ENCODE measurements around the gene GPR15LG.

DNA sequence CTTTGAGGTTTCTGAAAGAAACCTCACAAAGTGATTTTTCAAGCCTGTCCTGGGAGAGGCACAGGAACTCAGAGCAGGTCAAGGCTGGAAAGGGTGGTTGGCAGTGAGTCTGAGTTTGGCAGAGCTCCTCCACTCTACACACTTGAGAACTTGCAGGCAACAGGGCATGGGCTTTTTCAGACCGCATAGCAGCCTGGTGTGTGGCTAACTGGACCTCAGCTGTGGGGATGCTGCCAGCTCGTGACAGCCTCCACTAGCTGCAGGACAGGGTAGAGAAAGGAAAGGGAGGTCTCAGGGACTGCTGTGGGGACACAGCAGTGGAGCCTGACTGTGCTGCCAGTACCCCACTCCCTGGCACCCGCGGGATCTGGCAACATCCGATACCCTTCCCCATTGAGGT lies 23.3 kb downstream of the GPR15LG start:
- TF ChIP-seq CTCF (conservative IDR thresholded peaks at IDR 0.05; ENCODE audit: low read depth, low read length) (no peak), EZH2 (IDR thresholded peaks at IDR 0.05; ENCODE audit: low read length, unreplicated experiment) (no peak), EZH2phosphoT487 (IDR thresholded peaks at IDR 0.05; ENCODE audit: borderline replicate concordance, low read length) (no peak)
